HG03571 (cell line): ENCODE results near the gene GALNT9.

Source experiments
- ATAC-seq: cut with Tn5 transposase; IDR thresholded peaks from one replicate; pipeline ENCODE4 v1.9.1; 2021; ENCODE audit not compliant: unreplicated experiment

The GALNT9 gene

DNA sequence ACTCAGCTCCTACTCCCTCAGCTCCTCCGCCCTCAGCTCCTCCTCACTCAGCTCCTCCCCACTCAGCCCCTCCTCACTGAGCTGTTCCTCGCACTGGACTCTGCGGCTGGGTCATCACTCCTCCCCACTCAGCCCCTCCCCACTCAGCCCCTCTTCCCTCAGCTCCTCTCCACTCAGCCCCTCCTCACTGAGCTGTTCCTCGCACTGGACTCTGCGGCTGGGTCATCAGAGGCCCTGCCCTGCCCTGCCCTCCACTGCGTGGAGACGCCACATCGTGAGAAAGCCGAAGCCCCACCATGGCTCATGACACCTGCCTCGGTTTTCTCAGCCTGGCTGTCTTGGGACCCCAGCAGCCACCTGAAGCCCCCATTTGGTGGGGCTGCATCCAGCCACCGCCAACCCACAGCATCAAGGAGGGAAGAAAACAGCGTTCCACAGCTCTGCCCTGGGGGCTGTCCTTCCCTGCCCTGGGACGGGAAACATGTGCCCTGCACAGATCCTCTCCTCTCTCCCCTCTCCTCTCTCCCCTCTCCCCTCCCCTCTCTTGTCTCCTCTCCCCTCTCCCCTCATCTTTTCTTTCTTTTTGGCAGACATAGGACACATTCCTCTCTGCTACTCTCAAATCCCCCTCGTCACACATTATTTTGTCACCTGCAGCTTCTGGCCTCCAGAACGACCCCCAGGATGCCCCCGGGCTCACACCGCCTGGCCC lies 167.4 kb downstream of the GALNT9 start:
- ATAC-seq = no peak

- ATAC-seq = no peak
Measured at GRCh38 chr12:132161036-132161781, 168.2 kb downstream of the GALNT9 start.

GRCh38 chr12:132160601-132161035 lies 168.8 kb downstream of the GALNT9 start:
- no peak for ATAC-seq

- ATAC-seq = no peak
Measured at GRCh38 chr12:132160016-132160415, 169.4 kb downstream of the GALNT9 start.

DNA sequence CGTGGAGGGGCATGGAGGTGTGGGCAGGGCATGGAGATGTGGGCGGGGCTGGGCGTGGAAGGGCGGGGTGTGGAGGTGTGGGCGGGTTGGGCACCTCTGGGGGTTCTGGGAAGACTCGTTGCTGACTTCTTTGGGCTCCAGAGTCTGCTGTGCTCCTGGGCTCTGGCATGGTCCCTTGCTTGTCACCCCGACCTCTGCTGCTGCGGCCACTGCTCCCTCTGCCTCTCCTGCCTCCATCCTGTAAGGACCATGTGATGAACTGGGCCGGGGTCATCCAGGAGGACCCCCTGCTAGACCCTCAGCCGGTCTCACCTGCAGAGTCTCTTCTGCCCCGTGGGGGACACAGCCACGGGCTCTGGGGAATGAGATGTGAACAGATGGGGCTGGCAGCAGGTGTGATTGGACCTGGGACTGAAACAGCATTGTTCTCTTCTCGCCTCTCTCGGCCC lies 169.8 kb downstream of the GALNT9 start:
- no peak for ATAC-seq

DNA sequence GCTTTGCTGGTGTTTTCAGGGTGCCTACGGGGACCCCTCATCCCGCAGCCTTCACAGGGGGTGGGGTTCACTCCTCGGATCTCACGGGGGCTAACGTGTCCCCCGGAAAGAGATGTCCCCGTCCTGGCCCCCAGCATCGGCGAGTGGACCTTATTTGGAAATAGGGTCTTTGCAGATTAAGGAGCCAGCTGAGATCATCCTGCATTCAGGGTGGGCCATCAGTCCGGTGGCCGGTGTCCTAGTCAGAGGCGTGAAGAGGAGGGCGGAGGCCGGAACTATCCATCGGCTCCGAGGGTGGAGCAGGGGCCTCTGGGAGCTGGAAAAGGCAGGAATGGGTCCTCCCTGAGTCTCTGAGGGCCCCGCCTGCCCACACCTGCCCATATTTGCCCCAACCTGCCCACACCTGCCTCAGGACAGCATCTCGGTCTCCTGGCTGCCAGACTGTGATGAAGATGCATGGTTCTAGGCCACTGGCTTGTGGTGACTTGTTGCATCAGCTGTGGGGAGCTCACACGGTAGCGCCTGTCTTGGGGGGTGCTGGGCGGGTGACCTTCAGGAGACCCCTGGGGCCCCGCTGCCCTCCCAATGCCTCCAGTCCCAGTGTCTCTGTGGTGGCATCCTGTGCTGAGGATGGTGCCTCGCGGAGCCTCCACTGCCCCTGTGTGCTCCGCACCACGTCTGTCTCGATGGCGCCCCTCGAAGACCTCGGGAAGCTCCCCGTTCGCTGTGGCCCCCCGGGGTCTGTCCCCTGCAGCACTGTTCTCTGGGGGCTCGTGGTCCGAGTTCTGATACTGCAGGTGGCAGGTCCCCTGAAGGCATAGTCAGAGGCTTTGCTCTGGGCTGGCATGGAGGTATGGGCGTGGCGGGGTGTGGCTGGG lies 170.5 kb downstream of the GALNT9 start:
- ATAC-seq = no peak

GRCh38 chr12:132157733-132158409 lies 171.5 kb downstream of the GALNT9 start:
- ATAC-seq = no peak

DNA sequence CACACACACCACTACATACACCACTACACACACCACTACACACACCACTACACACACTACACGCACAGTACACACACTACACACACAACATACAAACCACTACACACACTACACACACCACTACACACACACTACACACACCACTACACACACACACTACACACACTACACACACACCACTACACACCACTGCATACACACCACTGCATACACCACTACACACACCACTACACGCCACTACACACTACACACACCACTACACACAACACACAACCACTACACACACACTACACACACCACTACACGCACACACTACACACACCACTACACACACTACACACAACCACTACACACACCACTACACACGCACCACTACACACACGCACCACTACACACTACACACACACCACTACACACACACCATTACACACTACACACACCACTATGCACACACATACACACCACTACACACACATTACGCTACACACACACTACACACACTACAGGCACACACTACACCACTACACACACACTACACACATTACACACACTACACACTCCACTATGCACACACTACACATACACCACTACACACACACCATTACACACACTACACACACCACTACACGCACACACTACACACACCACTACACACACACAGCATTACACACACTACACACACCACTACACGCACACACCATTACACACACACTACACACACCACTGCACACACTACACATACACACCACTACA lies 172.6 kb downstream of the GALNT9 start:
- no peak for ATAC-seq

- ATAC-seq = no peak
Measured at GRCh38 chr12:132155771-132156572, 173.4 kb downstream of the GALNT9 start.

DNA sequence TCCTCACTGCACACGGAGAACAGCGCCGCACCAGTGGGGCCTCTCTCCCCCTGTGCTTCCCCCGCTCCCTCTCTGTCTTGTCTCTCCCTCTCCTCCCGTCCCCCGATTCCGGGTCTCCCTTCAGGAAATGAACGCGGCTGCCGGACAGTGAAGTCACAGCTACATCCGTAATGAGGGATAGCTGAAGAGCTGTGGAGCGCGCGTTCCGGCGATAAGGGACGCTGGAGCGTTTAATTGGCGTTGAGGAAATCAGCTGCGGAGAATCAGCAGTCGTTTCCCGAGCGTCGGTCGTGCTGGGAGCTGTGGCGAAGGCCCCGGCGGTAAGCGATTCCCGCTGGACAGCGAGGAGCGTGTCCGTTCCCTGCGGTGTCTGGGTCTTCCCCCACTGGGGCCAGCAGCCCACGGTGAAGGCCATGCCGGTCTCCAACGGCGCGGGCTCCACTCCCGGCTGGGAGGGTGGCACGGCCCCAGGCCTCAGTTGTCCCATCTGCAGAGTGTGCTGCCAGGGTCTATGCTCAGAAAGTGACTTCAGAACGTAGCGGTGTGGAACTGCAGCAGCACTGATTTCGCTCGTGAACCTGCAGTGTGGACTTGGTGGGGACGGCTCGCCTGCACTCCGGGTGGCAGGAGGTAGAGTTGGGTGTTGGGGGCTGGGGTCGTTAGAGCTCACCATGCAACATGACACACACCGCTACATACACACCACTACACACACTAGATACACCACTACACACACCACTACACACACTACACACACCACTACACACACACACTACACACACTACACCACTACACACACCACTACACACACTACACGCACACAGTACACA lies 174.2 kb downstream of the GALNT9 start:
- no peak for ATAC-seq

DNA sequence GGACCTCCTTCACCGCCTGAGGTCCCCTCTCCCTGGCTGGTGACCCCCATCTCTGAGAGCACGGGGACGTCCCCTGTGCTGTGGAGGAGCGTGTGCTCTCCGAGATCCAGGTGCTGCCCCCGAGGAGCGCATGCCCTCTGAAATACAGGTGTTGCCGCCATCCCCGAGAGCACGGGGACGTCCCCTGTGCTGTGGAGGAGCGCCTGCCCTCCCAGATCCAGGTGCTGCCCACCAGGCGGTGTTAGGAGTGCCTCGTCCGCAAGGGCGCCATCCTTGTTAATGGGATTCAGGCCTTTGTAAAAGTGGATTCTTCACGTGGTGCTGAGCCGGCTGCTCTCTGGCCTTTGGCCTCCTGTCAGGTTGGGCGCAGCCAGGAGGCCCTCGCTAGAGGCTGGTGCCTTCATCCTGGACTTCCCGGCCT lies 175.0 kb downstream of the GALNT9 start:
- peak; percentile 31 for ATAC-seq

DNA sequence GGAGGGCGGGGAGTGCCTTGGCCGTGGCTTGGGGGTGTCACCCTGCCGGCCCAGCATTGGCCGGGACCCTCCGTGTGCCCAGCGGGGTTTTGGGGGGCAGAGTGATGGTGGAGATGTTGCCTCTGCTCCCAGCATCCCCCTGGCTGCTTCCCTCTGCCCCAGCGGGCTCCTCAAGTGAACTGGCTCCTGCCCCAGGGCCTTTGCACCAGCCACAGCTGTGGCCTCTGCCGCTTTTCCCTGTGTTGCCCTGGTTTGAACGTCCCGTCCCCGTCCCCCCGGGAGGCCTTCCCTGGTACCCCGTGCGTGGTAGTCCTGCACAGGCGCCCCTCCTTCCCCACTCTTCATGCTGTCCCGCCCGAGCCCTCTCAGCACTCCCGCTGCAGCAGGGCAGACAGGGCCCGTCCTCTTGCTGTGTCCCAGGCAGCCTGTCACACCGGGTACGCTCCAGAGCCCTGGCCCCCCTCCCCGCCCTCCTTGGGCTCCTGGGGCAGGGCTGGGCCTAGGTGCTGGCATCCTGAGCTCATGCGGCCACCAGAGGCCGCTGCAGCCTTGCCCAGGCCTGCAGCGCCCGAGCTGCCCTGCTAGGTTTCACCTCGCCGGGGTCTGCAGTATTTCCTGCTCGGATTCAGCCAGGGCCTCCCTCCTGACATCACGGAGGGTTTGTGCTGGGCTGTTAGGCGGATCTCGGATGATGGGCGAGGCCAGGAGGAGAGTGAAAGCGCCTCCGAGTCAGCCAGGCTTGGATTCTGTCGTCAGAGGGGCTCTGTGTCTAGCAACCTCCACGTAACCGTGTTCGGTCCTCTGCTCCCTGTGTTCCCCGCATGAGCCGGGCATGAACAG lies 175.7 kb downstream of the GALNT9 start:
- ATAC-seq = peak; percentile 74

DNA sequence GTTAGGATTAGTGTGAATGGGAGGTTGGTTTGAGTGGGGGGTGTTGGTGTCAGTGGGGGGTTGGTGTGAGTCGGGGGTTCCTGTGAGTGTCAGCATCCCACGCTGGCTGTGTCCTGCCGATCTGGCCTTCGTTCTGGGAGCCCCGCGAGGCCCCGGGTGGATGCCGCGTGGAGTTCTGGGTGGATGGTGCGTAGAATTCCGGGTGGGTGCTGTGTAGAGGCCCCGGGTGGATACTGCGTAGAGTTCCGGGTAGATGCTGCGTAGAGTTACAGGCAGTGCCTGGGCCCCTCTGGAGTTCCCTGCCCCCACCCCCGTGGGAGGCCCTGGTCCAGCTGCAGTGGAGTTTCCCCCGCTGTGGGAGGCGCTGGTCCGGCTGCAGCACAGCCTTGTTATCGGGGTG lies 176.4 kb downstream of the GALNT9 start:
- ATAC-seq = no peak

GRCh38 chr12:132152411-132152821 lies 177.0 kb downstream of the GALNT9 start:
- ATAC-seq = no peak

- ATAC-seq = no peak
Measured at GRCh38 chr12:132151766-132152410, 177.5 kb downstream of the GALNT9 start.

DNA sequence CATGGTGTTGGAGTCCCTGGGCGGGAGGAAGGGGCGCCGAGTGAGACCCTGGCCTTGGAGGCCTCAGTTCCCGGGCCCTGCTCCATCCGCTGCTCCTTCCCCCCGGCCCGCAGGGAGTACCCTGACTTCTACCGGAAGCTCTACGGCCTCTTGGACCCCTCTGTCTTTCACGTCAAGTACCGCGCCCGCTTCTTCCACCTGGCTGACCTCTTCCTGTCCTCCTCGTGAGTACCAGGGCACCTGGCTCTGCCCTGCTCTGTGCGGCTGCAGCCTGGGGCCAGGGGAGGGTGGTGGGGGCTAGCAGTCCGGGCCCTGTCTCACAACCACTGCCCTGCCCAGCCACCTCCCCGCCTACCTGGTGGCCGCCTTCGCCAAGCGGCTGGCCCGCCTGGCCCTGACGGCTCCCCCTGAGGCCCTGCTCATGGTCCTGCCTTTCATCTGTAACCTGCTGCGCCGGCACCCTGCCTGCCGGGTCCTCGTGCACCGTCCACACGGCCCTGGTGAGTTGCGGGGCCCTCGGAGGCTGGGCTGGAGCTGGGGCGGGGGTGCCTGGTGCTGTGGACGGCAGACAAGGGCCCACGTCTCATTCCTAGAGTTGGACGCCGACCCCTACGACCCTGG lies 178.1 kb downstream of the GALNT9 start:
- ATAC-seq = no peak

- no peak for ATAC-seq
Measured at GRCh38 chr12:132150780-132151144, 178.6 kb downstream of the GALNT9 start.
